RWPE2 (cell line): ENCODE results near the gene AIRE.

Experiments used
- ATAC-seq: fragments of 200-7000 bp; cut with Tn5 transposase; 3 replicates; pipeline ENCODE4 v1.9.1; 2021; ENCODE audit warnings: low read depth
- DNase-seq: peaks from one replicate; pipeline ENCODE4 v3.0.0-alpha.2; 2020; ENCODE audit warnings: low spot score
- H3K27ac ChIP-seq: fragments of 450-650 bp; 2 replicates; pipeline ENCODE4 v1.5.1; 2017; ENCODE audit warnings: mild to moderate bottlenecking; ENCODE audit not compliant: poor library complexity, severe bottlenecking
- H3K27me3 ChIP-seq: fragments of 250-450 bp; sonication (Bioruptor Pico); 2 replicates; pipeline ENCODE4 v1.5.1; 2021; ENCODE audit warnings: mild to moderate bottlenecking, moderate library complexity; ENCODE audit not compliant: insufficient read depth, poor library complexity, severe bottlenecking
- H3K36me3 ChIP-seq: fragments of 250-450 bp; sonication (Bioruptor Pico); 2 replicates; pipeline ENCODE4 v1.5.1; 2020; ENCODE audit warnings: low read depth, mild to moderate bottlenecking, moderate library complexity
- H3K4me1 ChIP-seq: fragments of 250-450 bp; sonication (Bioruptor Pico); 2 replicates; pipeline ENCODE4 v1.5.1; 2021; ENCODE audit warnings: mild to moderate bottlenecking, moderate library complexity; ENCODE audit not compliant: insufficient read depth, poor library complexity, severe bottlenecking
- H3K4me3 ChIP-seq: fragments of 250-450 bp; sonication (Bioruptor Pico); 2 replicates; pipeline ENCODE4 v1.5.1; 2021; ENCODE audit warnings: mild to moderate bottlenecking, moderate library complexity; ENCODE audit not compliant: severe bottlenecking
- H3K9me3 ChIP-seq: fragments of 250-450 bp; sonication (Bioruptor Pico); 2 replicates; pipeline ENCODE4 v1.5.1; 2021; ENCODE audit warnings: mild to moderate bottlenecking, moderate library complexity; ENCODE audit not compliant: severe bottlenecking
- CTCF ChIP-seq: fragments of 450-650 bp; IDR thresholded peaks from one replicate; pipeline ENCODE4 v1.5.1; 2017; ENCODE audit warnings: mild to moderate bottlenecking, moderate library complexity; ENCODE audit not compliant: poor library complexity, severe bottlenecking

The AIRE gene

GRCh38 chr21:44306936-44307704, 21.4 kb downstream of the AIRE start:
- ATAC-seq (no peak), DNase-seq (no peak)
- Histone ChIP-seq H3K4me3 (no peak overlapping the region), H3K36me3 (peaks cover 30% of the 10 kb centered on the region), H3K27me3 (no peaks in the 10 kb centered on the region), H3K4me1 (no peaks in the 10 kb centered on the region), H3K27ac (no peak overlapping the region), H3K9me3 (no peaks in the 10 kb centered on the region)
- no peak for TF ChIP-seq CTCF

DNA sequence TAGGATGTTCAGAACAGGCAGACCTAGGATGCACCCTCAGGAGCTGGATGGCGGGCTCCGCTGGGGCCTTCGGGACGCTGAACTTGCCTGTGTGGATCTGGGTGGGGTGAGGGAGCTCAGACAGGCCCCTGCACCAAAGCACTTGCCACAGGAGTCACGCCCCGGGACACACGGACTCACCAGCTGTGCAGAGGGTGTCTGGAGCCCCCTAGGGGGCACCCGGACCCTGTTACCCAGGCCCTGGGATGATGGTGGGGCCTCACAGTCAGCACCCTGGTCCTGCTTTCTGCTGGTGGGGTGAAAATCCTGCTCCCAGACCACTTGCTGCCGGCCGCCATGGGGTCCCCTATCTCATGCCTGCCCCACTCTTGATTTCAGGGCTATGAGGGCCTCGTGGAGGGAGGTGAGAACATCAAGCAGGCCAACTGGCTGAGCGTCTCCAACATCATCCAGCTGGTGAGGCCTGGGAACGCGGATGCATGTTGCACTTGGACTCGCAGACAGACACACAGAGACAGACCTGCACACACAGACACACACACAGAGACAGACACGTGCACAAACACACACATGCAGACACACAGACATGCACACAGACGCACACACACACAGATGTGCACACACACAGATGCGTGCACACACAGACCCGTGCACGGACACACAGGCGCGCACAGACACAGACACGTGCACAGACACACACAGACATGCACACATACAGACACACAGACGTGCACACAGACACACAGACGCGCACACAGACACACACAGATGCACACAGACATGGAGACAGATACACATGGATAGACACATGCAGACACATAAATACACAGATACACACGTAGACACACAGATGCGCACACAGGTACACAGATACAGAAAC, 25.2 kb downstream of the AIRE start:
- Histone ChIP-seq H3K27me3 (no peaks in the 10 kb centered on the region), H3K4me1 (no peaks in the 10 kb centered on the region), H3K27ac (no peak overlapping the region), H3K36me3 (peaks cover 52% of the 10 kb centered on the region), H3K9me3 (no peaks in the 10 kb centered on the region), H3K4me3 (no peak overlapping the region)
- DNase-seq (no peak), ATAC-seq (no peak)
- no peak for TF ChIP-seq CTCF

DNA sequence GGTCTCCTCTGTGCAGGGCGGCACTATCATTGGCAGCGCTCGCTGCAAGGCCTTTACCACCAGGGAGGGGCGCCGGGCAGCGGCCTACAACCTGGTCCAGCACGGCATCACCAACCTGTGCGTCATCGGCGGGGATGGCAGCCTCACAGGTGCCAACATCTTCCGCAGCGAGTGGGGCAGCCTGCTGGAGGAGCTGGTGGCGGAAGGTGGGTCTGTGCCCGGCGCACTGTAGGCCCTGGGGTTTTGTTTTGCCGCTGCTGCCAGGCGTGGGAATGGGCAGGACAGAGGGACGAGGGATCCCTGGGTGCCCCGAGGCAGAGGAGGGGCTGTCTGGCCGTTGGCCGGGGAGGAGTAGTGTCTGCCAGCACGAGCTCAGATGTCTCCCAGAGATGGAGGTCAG, 26.4 kb downstream of the AIRE start:
- no peaks in the 10 kb centered on the region for H3K9me3 ChIP-seq
- H3K27ac ChIP-seq = no peak overlapping the region
- peaks cover 43% of the 10 kb centered on the region for H3K36me3 ChIP-seq
- DNase-seq (no peak), ATAC-seq (no peak)
- no peak overlapping the region for H3K4me3 ChIP-seq
- TF ChIP-seq CTCF = no peak
- H3K27me3 ChIP-seq = no peaks in the 10 kb centered on the region
- no peaks in the 10 kb centered on the region for H3K4me1 ChIP-seq

GRCh38 chr21:44312716-44313115, 27.0 kb downstream of the AIRE start:
- ATAC-seq = no peak
- no peaks in the 10 kb centered on the region for H3K4me1 ChIP-seq
- H3K27ac ChIP-seq = no peak overlapping the region
- no peak for DNase-seq
- H3K4me3 ChIP-seq = no peak overlapping the region
- H3K27me3 ChIP-seq = no peaks in the 10 kb centered on the region
- H3K36me3 ChIP-seq = peaks cover 37% of the 10 kb centered on the region
- no peak for TF ChIP-seq CTCF
- no peaks in the 10 kb centered on the region for H3K9me3 ChIP-seq
